Measurements from ENCODE around the gene CRELD2. TPM values are rescaled to one million over a fixed set of nuclear protein-coding genes. Genes with fewer than 3 reads are reported as not detected.

CRELD2 gene
- total and polyA plus RNA-seq, 2 of the 13 experiments (the other 11 are each of a cell fraction or from before 2014, with no cell fraction given) = 17.2 to 44.7 TPM

DNA sequence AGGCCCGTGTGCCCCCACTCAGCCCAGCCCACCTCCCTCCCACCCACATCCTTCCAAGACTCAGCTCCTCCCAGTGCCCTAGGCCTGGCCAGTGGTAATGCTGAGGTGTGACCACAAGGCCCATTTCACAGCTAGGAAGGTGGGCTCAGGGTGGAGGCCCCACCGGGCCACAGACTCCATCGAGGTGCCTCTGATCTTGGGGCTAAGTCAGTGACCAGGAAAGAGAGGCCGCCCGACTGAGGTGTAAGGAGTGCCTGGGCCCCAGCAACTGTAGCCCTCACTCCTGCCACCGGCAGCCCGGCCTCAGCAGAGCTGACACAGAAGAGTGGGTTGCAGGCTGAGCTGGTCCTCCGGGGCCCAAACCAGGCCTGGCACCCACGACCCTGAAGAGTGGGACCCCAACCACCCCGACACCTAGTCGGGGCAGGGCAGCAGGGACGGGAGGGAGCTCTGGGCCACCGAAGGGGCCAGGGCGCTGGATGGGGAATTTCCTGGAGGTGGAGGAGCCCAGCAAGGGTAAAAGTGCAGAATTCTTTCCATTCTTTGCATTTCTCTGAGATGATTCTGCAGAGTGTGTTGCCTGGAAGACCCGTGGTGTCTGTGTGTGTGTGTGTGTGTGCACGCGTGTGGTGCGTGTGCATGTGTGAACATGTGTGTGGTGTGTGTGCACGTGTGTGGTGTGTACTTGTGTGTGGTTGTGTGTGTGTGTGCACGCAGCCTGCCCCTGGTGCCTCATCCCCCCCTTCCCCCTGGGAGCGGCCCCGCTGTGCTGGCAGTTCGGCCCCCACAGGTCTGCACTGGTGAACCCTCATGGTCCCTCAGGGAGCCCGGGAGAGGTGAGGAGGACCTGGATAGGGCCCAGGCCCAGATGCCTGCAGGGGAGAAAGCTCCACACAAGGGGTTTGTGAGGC is 33.8 kb downstream of the CRELD2 start (continued):
- TF ChIP-seq, protein P1, sequence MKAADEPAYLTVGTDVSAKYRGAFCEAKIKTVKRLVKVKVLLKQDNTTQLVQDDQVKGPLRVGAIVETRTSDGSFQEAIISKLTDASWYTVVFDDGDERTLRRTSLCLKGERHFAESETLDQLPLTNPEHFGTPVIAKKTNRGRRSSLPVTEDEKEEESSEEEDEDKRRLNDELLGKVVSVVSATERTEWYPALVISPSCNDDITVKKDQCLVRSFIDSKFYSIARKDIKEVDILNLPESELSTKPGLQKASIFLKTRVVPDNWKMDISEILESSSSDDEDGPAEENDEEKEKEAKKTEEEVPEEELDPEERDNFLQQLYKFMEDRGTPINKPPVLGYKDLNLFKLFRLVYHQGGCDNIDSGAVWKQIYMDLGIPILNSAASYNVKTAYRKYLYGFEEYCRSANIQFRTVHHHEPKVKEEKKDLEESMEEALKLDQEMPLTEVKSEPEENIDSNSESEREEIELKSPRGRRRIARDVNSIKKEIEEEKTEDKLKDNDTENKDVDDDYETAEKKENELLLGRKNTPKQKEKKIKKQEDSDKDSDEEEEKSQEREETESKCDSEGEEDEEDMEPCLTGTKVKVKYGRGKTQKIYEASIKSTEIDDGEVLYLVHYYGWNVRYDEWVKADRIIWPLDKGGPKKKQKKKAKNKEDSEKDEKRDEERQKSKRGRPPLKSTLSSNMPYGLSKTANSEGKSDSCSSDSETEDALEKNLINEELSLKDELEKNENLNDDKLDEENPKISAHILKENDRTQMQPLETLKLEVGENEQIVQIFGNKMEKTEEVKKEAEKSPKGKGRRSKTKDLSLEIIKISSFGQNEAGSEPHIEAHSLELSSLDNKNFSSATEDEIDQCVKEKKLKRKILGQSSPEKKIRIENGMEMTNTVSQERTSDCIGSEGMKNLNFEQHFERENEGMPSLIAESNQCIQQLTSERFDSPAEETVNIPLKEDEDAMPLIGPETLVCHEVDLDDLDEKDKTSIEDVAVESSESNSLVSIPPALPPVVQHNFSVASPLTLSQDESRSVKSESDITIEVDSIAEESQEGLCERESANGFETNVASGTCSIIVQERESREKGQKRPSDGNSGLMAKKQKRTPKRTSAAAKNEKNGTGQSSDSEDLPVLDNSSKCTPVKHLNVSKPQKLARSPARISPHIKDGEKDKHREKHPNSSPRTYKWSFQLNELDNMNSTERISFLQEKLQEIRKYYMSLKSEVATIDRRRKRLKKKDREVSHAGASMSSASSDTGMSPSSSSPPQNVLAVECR (CRISPR knock-in tag; IDR thresholded peaks at IDR 0.05; ENCODE audit: borderline replicate concordance) = peak; percentile 56; the same call in 1 of the 2 replicates
- TF ChIP-seq GATAD1 (CRISPR knock-in tag; IDR thresholded peaks at IDR 0.05) (peak; percentile 29; the same call in 1 of the 2 replicates), SAP130 (CRISPR knock-in tag; IDR thresholded peaks at IDR 0.05; ENCODE audit: low read depth) (peak; percentile 88), MIER3 (CRISPR knock-in tag; IDR thresholded peaks at IDR 0.05; ENCODE audit: borderline replicate concordance) (peak; percentile 60; the same call in 1 of the 2 replicates), ZMAT3 (CRISPR knock-in tag; conservative IDR thresholded peaks at IDR 0.05) (peak; percentile 86), RFX5 (IDR thresholded peaks at IDR 0.05; ENCODE audit: low read depth, low read length) (no peak), NFYB (CRISPR knock-in tag; IDR thresholded peaks at IDR 0.05) (no peak), PTBP1 (IDR thresholded peaks at IDR 0.05; ENCODE audit: low read depth, low read length, poor library complexity, severe bottlenecking) (no peak), MXI1 (IDR thresholded peaks at IDR 0.05; ENCODE audit: borderline replicate concordance, low read depth, low read length) (peak; percentile 77; the same call in 2 of the 3 replicates), CENPX (CRISPR knock-in tag; IDR thresholded peaks at IDR 0.05) (no peak), ZNF431 (CRISPR knock-in tag; IDR thresholded peaks at IDR 0.05; ENCODE audit: borderline replicate concordance, low read depth) (0 out of 2 replicates have a peak, but pooled peaks have one; percentile 76), ZNF562 (CRISPR knock-in tag; IDR thresholded peaks at IDR 0.05; ENCODE audit: borderline replicate concordance) (no peak), ZNF256 (CRISPR knock-in tag; conservative IDR thresholded peaks at IDR 0.05) (0 out of 2 replicates have a peak, but pooled peaks have one; percentile 43)
- TF ChIP-seq, protein P2, sequence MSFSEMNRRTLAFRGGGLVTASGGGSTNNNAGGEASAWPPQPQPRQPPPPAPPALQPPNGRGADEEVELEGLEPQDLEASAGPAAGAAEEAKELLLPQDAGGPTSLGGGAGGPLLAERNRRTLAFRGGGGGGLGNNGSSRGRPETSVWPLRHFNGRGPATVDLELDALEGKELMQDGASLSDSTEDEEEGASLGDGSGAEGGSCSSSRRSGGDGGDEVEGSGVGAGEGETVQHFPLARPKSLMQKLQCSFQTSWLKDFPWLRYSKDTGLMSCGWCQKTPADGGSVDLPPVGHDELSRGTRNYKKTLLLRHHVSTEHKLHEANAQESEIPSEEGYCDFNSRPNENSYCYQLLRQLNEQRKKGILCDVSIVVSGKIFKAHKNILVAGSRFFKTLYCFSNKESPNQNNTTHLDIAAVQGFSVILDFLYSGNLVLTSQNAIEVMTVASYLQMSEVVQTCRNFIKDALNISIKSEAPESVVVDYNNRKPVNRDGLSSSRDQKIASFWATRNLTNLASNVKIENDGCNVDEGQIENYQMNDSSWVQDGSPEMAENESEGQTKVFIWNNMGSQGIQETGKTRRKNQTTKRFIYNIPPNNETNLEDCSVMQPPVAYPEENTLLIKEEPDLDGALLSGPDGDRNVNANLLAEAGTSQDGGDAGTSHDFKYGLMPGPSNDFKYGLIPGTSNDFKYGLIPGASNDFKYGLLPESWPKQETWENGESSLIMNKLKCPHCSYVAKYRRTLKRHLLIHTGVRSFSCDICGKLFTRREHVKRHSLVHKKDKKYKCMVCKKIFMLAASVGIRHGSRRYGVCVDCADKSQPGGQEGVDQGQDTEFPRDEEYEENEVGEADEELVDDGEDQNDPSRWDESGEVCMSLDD (CRISPR knock-in tag; IDR thresholded peaks at IDR 0.05; ENCODE audit: borderline replicate concordance) = no peak
- TF ChIP-seq, protein P3, sequence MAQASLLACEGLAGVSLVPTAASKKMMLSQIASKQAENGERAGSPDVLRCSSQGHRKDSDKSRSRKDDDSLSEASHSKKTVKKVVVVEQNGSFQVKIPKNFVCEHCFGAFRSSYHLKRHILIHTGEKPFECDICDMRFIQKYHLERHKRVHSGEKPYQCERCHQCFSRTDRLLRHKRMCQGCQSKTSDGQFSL (CRISPR knock-in tag; IDR thresholded peaks at IDR 0.05) = no peak
- TF ChIP-seq, protein P4, sequence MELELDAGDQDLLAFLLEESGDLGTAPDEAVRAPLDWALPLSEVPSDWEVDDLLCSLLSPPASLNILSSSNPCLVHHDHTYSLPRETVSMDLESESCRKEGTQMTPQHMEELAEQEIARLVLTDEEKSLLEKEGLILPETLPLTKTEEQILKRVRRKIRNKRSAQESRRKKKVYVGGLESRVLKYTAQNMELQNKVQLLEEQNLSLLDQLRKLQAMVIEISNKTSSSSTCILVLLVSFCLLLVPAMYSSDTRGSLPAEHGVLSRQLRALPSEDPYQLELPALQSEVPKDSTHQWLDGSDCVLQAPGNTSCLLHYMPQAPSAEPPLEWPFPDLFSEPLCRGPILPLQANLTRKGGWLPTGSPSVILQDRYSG (CRISPR knock-in tag; IDR thresholded peaks at IDR 0.05) = 0 out of 2 replicates have a peak, but pooled peaks have one; percentile 40
- TF ChIP-seq, protein P5, sequence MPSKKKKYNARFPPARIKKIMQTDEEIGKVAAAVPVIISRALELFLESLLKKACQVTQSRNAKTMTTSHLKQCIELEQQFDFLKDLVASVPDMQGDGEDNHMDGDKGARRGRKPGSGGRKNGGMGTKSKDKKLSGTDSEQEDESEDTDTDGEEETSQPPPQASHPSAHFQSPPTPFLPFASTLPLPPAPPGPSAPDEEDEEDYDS (CRISPR knock-in tag; IDR thresholded peaks at IDR 0.05) = no peak

All from HepG2 (cell line).